AG08396 (cell line): Measurements from ENCODE around the gene EYA4.
"Not testable (repeated sequence)": the region's sequence is repeated elsewhere in the genome, so short reads cannot be mapped to it uniquely, and the experiment has no call there.

Experiments used
- DNase-seq: peaks from one replicate; pipeline ENCODE4 v3.0.0; 2012; ENCODE audit warnings: low spot score, mixed read lengths

The EYA4 gene

DNA sequence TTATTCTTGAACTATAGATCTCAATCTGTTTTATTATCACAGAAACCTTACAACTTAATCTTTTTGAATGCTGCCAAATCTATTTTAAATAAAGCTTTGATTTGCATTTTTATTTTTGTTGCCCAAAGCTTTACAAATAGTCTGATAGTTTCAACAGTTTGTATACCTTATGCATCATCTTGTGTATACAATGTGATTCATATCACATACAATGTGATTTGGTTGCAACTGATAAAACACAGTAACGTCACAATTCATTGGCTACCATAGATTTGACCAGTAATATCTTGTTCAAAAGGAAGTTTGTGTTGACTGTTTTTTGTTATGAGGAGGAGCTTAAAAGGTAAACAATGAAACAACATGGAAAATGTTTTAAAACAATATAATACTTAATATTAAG is 110.9 kb downstream of the EYA4 start:
- DNase-seq: no peak

DNA sequence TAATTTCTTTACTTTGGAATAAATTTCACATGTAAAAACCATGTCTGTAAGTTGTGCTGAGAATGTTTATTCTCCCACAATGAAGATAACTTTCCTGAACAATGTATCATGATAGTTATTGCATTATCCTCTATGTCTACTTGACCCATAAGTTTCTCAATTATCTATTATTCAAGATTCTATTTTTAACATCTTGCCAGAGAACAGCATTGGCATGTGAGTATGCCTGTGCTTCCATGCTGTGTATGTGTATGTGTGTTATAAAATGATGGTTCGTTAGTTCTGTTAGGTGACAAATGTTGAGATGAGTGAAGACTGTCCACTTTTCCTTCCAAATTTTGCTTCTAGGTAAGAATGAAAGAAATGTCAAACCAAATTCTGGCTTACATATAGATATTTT is 111.9 kb downstream of the EYA4 start:
- no peak for DNase-seq

- no peak for DNase-seq
Measured at GRCh38 chr6:133355922-133356321, 114.8 kb downstream of the EYA4 start.

DNA sequence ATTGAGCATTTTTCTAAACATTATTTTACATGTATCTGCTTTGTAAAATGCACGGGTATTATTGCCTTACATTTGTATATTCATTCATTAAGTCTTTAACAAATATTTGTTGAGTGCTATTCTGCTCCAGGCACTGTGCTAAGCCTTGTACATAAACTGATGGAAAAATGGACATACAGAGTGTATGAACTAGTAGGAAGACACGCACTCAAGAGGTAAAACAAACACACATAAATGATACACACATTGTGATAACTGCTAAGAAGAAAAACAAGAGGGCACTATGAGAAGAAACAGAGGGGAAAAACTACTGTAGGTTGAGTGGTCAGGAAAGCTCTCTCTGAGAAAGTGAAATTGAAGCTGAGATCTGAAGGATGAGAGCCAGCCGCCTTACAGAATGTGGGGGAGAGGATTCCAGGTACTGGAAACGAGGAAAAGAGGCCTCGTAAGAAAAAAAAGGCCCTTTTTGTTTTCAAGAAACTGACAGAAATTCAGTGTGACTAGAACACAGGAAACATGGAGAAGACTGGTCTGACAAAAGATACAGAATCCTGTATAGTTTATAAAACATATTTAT is 117.5 kb downstream of the EYA4 start:
- DNase-seq: no peak

GRCh38 chr6:133359256-133359655 is 118.1 kb downstream of the EYA4 start:
- DNase-seq: no peak

- DNase-seq: no peak
Measured at GRCh38 chr6:133359760-133360159, 118.6 kb downstream of the EYA4 start.

DNA sequence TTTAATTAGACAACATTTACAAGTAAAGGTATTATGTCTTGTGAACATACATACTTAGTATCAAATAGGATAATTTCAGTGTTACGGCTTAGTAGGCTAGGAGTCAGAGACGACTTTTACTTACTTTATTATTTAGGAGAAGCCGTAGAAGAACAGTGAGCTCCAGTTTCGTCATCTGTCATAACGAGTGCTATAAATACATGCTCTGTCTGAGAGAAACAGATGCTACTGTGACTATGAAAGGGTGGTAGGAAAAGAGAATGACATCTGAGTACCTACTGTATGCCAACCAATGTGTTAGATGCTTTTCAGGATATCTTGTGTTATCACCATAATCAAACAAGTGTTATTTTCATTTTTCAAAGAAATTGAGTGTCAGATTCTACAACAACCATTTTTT is 119.0 kb downstream of the EYA4 start:
- DNase-seq: no peak

- no peak for DNase-seq
Measured at GRCh38 chr6:133362813-133363212, 121.7 kb downstream of the EYA4 start.

GRCh38 chr6:133368664-133369063 is 127.5 kb downstream of the EYA4 start:
- no peak for DNase-seq

DNA sequence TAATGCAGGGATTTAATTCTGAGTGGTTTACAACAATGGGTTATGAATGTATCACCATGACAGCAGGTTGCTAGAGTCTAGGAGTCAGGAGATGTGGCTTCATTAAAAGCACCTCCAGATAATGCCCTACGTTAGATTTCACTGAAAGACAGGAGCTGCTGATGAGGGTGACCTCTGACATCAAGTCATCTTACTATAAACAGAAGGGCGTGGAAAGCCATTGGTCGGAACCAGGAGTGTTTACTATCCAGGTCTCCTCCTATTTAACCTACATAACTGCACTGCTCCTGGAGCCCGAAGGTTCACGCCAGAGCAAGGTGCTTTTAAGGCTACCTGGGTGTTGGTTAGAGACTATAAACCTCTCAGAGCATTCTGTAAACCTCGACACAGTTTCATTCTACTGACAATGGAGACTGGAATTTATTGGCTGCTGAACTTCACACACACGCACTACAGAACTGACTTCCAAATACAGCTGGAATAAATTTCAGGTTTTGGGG is 128.7 kb downstream of the EYA4 start:
- no peak for DNase-seq

- DNase-seq: no peak
Measured at GRCh38 chr6:133376743-133377142, 135.6 kb downstream of the EYA4 start.

DNA sequence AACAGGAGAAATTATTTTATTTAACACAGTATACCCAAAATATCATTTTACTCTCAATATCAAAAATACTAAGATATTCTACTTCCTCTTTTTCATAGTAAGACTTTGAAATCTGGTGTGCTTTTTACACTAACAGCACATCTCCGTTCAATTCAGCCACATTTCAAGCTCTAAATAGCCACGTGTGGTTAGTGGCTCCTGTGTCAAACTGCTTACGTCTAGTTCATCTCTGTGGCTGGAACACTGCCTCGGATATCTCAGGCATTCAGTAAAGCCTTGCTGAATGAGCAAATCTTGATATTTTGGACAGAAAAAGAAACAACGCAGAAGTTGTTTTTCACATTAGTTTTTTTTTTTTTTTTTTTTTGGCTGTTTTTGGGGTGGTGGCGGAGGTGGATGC is 136.1 kb downstream of the EYA4 start:
- no peak for DNase-seq

DNA sequence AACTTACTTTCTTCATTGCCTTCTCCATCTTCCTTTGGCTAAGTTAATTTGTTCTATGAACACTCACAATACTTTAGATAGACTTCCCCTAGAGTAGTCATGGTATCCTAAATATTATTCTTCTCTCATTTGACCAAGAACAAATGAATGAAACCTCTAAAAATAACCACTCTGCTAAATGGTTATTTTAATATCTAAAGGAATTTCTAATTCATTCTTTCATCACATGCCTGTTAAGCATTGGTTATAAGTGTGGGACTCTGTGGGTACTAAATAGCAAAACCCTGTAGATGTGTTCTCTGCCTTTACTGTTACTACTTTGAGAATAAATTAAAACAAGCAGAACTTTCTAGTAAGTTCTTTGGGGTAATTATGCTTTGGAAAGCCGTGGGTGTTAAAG is 138.9 kb downstream of the EYA4 start:
- no peak for DNase-seq

DNA sequence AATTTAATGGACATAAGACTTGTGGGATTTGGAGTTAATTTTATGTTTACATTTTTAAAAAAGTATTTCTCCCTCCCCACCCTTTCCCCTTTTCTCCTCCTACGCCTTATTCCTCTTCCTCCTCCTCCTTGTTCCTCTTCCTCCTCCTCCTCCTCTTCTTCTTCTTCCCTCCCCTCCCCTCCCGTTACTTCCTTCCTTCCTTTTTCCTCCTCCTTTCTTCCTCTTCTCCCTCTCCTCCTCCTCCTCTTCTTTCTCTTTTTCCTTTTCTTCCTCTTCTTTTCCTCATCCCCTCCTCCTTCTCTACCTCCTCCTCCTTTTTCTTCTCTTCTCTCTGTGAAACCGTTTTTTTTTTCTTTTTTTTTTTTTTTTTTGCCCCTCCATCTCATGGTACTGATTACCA is 139.6 kb downstream of the EYA4 start:
- no peak for DNase-seq

DNA sequence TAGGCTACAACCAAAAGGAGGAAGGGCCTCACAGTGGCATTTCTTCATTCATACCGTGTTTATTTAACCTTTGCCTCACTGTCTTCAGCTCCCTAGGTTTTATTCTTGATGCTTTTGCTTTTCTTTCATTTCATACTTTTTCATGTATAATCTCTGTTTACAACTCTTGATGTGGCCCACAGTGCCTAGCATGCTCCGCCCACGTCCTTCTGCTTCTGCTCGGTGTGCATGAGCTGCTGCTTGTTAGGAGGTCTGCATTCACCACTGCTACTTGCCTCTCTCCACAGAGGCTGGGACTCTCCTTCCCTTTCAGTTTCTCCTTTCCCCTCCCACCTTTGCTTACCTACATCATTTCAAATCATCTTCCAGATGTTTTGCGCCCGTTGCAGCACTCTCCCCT is 147.6 kb downstream of the EYA4 start:
- no peak for DNase-seq

GRCh38 chr6:133390168-133390567 is 149.0 kb downstream of the EYA4 start:
- DNase-seq: no peak

DNA sequence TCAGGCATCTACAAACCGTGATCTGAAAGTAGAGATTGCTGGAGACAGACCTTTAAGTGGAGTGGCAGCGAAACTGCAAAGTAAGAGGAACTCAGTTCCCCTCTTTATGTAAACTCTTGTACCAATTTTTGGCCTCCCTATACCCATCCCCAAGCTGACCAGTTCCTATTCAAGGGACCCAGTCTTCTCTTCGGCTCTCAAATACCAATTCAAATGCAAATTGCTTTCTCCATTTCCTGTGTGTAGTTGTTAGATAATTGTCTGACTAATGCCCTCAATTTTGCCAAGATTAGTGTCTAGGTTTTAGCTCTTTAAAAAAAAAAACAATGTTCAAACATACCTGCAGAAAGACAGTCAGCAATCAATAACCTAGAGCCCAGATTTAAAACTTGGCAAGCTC is 150.9 kb downstream of the EYA4 start:
- no peak for DNase-seq

GRCh38 chr6:133392641-133393040 is 151.5 kb downstream of the EYA4 start:
- DNase-seq: no peak

GRCh38 chr6:133393891-133394290 is 152.7 kb downstream of the EYA4 start:
- DNase-seq: no peak

- DNase-seq: no peak
Measured at GRCh38 chr6:133394630-133395029, 153.5 kb downstream of the EYA4 start.

GRCh38 chr6:133396233-133396983 is 155.3 kb downstream of the EYA4 start:
- DNase-seq: no peak

- DNase-seq: no peak
Measured at GRCh38 chr6:133396984-133397348, 155.8 kb downstream of the EYA4 start.

DNA sequence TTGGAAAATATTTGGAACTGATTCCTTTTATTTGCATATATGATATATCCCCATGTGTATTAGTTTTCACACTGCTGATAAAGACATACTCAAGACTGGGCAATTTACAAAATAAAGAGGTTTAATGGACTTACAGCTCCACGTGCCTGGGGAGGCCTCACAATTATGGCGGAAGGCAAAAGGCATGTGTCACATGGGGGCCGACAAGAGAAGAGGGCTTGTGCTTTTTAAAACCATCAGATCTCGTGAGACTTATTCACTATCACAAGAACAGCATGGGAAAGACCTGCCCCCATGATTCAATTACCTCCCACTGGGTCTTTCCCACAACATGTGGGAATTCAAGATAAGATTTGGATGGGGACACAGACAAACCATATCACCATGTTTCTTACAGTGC is 156.4 kb downstream of the EYA4 start:
- not testable (repeated sequence) for DNase-seq

DNA sequence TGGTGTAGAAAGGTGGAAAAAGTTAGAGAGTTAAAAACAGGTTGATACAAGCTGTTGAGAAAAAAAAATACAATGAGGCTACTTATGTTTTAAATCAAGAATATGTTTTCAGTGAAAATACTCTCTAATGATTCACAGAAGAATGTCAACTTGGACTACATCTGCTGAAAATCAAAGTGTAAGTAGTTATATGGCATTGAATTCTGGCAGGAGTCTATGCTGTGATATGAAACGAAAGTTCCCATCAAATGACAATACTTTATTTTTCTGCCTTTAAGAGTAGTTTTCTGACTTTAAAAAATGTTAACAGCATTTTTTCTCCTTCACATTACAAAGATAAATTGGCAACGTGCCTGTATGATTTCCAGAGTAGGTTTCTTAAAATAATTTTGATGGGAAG is 158.3 kb downstream of the EYA4 start:
- DNase-seq: no peak
